ENCODE data around the gene GCAT.

- no peak for TF ChIP-seq POLR2A (IDR thresholded peaks at IDR 0.05)
- TF ChIP-seq CTCF (IDR thresholded peaks at IDR 0.05) = no peak
Observed at GRCh38 chr22:37815593-37815992, 7.9 kb downstream of the GCAT start.

Measured in body of pancreas (tissue), 4 donors.